Measurements from ENCODE around the gene RHEBL1.

RHEBL1 gene

GRCh38 chr12:49054524-49054923 lies 15.3 kb downstream of the RHEBL1 start:
- DNase-seq (ENCODE audit: low spot score) = no peak

- DNase-seq (ENCODE audit: low spot score) = no peak
Measured at GRCh38 chr12:49054096-49054495, 15.7 kb downstream of the RHEBL1 start.

GRCh38 chr12:49052451-49053208 lies 17.1 kb downstream of the RHEBL1 start:
- no peak for DNase-seq (ENCODE audit: low spot score)

- DNase-seq (ENCODE audit: low spot score) = no peak
Measured at GRCh38 chr12:49051777-49052438, 17.9 kb downstream of the RHEBL1 start.

- DNase-seq (ENCODE audit: low spot score) = no peak
Measured at GRCh38 chr12:49051373-49051764, 18.4 kb downstream of the RHEBL1 start.

- DNase-seq (ENCODE audit: low spot score) = no peak
Measured at GRCh38 chr12:49050507-49051372, 19.0 kb downstream of the RHEBL1 start.

GRCh38 chr12:49049566-49050224 lies 20.1 kb downstream of the RHEBL1 start:
- DNase-seq (ENCODE audit: low spot score) = no peak

- no peak for DNase-seq (ENCODE audit: low spot score)
Measured at GRCh38 chr12:49048953-49049352, 20.8 kb downstream of the RHEBL1 start.

- no peak for DNase-seq (ENCODE audit: low spot score)
Measured at GRCh38 chr12:49046129-49046895, 23.5 kb downstream of the RHEBL1 start.

- DNase-seq (ENCODE audit: low spot score) = no peak
Measured at GRCh38 chr12:49044660-49045059, 25.1 kb downstream of the RHEBL1 start.

- peak; percentile 50 for DNase-seq (ENCODE audit: low spot score)
Measured at GRCh38 chr12:49043856-49044258, 25.9 kb downstream of the RHEBL1 start.

GRCh38 chr12:49043241-49043640 lies 26.5 kb downstream of the RHEBL1 start:
- DNase-seq (ENCODE audit: low spot score) = no peak

- DNase-seq (ENCODE audit: low spot score) = no peak
Measured at GRCh38 chr12:49041881-49042484, 27.8 kb downstream of the RHEBL1 start.

- no peak for DNase-seq (ENCODE audit: low spot score)
Measured at GRCh38 chr12:49041036-49041880, 28.5 kb downstream of the RHEBL1 start.

GRCh38 chr12:49040364-49040855 lies 29.4 kb downstream of the RHEBL1 start:
- DNase-seq (ENCODE audit: low spot score) = no peak

- DNase-seq (ENCODE audit: low spot score) = no peak
Measured at GRCh38 chr12:49039421-49040363, 30.1 kb downstream of the RHEBL1 start.

- DNase-seq (ENCODE audit: low spot score) = no peak
Measured at GRCh38 chr12:49038291-49038955, 31.4 kb downstream of the RHEBL1 start.

GRCh38 chr12:49037947-49038237 lies 31.9 kb downstream of the RHEBL1 start:
- no peak for DNase-seq (ENCODE audit: low spot score)
